ENCODE data around the gene SPTLC3.

SPTLC3 gene

GRCh38 chr20:13022401-13023155 is 13.8 kb downstream of the SPTLC3 start:
- no peaks in the 10 kb centered on the region for H3F3A ChIP-seq (ENCODE audit: control insufficient read depth, insufficient read depth)
- no peaks in the 10 kb centered on the region for H4K20me1 ChIP-seq (ENCODE audit: control insufficient read depth, insufficient read depth, low read depth, low read length)
- no peaks in the 10 kb centered on the region for H3K9me2 ChIP-seq (replicated peaks; ENCODE audit: control insufficient read depth, low read length)
- no peak overlapping the region for H3K4me2 ChIP-seq (ENCODE audit: low read length)
- no peaks in the 10 kb centered on the region for H3K27me3 ChIP-seq (ENCODE audit: control insufficient read depth, low read length)
- H3K79me2 ChIP-seq (ENCODE audit: control insufficient read depth, low read length), result no peaks in the 10 kb centered on the region
- no peak for TF ChIP-seq CTCF (IDR thresholded peaks at IDR 0.05; ENCODE audit: low read depth, low read length, poor library complexity, severe bottlenecking)
- no peak for TF ChIP-seq EZH2phosphoT487 (IDR thresholded peaks at IDR 0.05; ENCODE audit: borderline replicate concordance, low read length)
- H3K4me3 ChIP-seq (ENCODE audit: low read length), result no peak overlapping the region
- no peaks in the 10 kb centered on the region for H3K36me3 ChIP-seq (ENCODE audit: control insufficient read depth, low read length)
- H3K9me3 ChIP-seq (ENCODE audit: control insufficient read depth, insufficient read depth, low read length), result peaks cover 4% of the 10 kb centered on the region; the same call in 1 of the 2 replicates
- no peaks in the 10 kb centered on the region for H3K4me1 ChIP-seq (ENCODE audit: control insufficient read depth, low read length)
- no peak overlapping the region for H3K27ac ChIP-seq (ENCODE audit: low read depth, low read length)

- H3K9me3 ChIP-seq (ENCODE audit: control insufficient read depth, insufficient read depth, low read length), result peaks cover 4% of the 10 kb centered on the region; the same call in 1 of the 2 replicates
- TF ChIP-seq CTCF (IDR thresholded peaks at IDR 0.05; ENCODE audit: low read depth, low read length, poor library complexity, severe bottlenecking), result no peak
- no peak for TF ChIP-seq EZH2phosphoT487 (IDR thresholded peaks at IDR 0.05; ENCODE audit: borderline replicate concordance, low read length)
- H3F3A ChIP-seq (ENCODE audit: control insufficient read depth, insufficient read depth), result no peaks in the 10 kb centered on the region
- H3K36me3 ChIP-seq (ENCODE audit: control insufficient read depth, low read length), result no peaks in the 10 kb centered on the region
- H3K4me2 ChIP-seq (ENCODE audit: low read length), result no peak overlapping the region
- H4K20me1 ChIP-seq (ENCODE audit: control insufficient read depth, insufficient read depth, low read depth, low read length), result no peaks in the 10 kb centered on the region
- 0 out of 2 replicates have a peak, but pooled peaks cover 2% of the 10 kb centered on the region for H3K27me3 ChIP-seq (ENCODE audit: control insufficient read depth, low read length)
- no peaks in the 10 kb centered on the region for H3K4me1 ChIP-seq (ENCODE audit: control insufficient read depth, low read length)
- H3K4me3 ChIP-seq (ENCODE audit: low read length), result no peak overlapping the region
- no peak overlapping the region for H3K27ac ChIP-seq (ENCODE audit: low read depth, low read length)
- no peaks in the 10 kb centered on the region for H3K79me2 ChIP-seq (ENCODE audit: control insufficient read depth, low read length)
- H3K9me2 ChIP-seq (replicated peaks; ENCODE audit: control insufficient read depth, low read length), result no peaks in the 10 kb centered on the region
These were observed 15.8 kb downstream of the SPTLC3 start for GRCh38 chr20:13024596-13024995.

- no peaks in the 10 kb centered on the region for H3K4me1 ChIP-seq (ENCODE audit: control insufficient read depth, low read length)
- peaks cover 4% of the 10 kb centered on the region; the same call in 1 of the 2 replicates for H3K9me3 ChIP-seq (ENCODE audit: control insufficient read depth, insufficient read depth, low read length)
- no peak overlapping the region for H3K4me2 ChIP-seq (ENCODE audit: low read length)
- 0 out of 2 replicates have a peak, but pooled peaks cover 2% of the 10 kb centered on the region for H3K27me3 ChIP-seq (ENCODE audit: control insufficient read depth, low read length)
- no peaks in the 10 kb centered on the region for H3K79me2 ChIP-seq (ENCODE audit: control insufficient read depth, low read length)
- H3K9me2 ChIP-seq (replicated peaks; ENCODE audit: control insufficient read depth, low read length), result no peaks in the 10 kb centered on the region
- H3K4me3 ChIP-seq (ENCODE audit: low read length), result no peak overlapping the region
- no peak overlapping the region for H3K27ac ChIP-seq (ENCODE audit: low read depth, low read length)
- H3F3A ChIP-seq (ENCODE audit: control insufficient read depth, insufficient read depth), result no peaks in the 10 kb centered on the region
- H4K20me1 ChIP-seq (ENCODE audit: control insufficient read depth, insufficient read depth, low read depth, low read length), result no peaks in the 10 kb centered on the region
- H3K36me3 ChIP-seq (ENCODE audit: control insufficient read depth, low read length), result no peaks in the 10 kb centered on the region
- TF ChIP-seq CTCF (IDR thresholded peaks at IDR 0.05; ENCODE audit: low read depth, low read length, poor library complexity, severe bottlenecking), result no peak
These were observed 16.4 kb downstream of the SPTLC3 start for GRCh38 chr20:13025181-13025580.
